HG02571 (cell line): ENCODE measurements around the gene ASAP3.
"Not testable (repeated sequence)": the region's sequence is repeated elsewhere in the genome, so short reads cannot be mapped to it uniquely, and the experiment has no call there.

Experiments used
- ATAC-seq: cut with Tn5 transposase; IDR thresholded peaks from one replicate; pipeline ENCODE4 v1.9.1; 2021; ENCODE audit warnings: mild to moderate bottlenecking, moderate library complexity; ENCODE audit not compliant: unreplicated experiment

The ASAP3 gene

GRCh38 chr1:23399229-23399628, 84.8 kb downstream of the ASAP3 start:
- no peak for ATAC-seq

GRCh38 chr1:23397908-23398307, 86.1 kb downstream of the ASAP3 start:
- ATAC-seq = no peak

GRCh38 chr1:23396380-23396779, 87.6 kb downstream of the ASAP3 start:
- ATAC-seq = no peak

GRCh38 chr1:23395849-23396248, 88.1 kb downstream of the ASAP3 start:
- no peak for ATAC-seq

- no peak for ATAC-seq
Observed at GRCh38 chr1:23395154-23395724, 88.7 kb downstream of the ASAP3 start.

GRCh38 chr1:23394684-23395083, 89.3 kb downstream of the ASAP3 start:
- ATAC-seq = no peak

GRCh38 chr1:23394181-23394580, 89.8 kb downstream of the ASAP3 start:
- no peak for ATAC-seq

GRCh38 chr1:23393706-23394105, 90.3 kb downstream of the ASAP3 start:
- no peak for ATAC-seq

- no peak for ATAC-seq
Observed at GRCh38 chr1:23392125-23392855, 91.7 kb downstream of the ASAP3 start.

- no peak for ATAC-seq
Observed at GRCh38 chr1:23389837-23390321, 94.1 kb downstream of the ASAP3 start.

GRCh38 chr1:23387494-23387893, 96.5 kb downstream of the ASAP3 start:
- ATAC-seq = no peak

- ATAC-seq = no peak
Observed at GRCh38 chr1:23385119-23385621, 98.8 kb downstream of the ASAP3 start.

GRCh38 chr1:23384312-23385058, 99.5 kb downstream of the ASAP3 start:
- ATAC-seq = no peak

- ATAC-seq = no peak
Observed at GRCh38 chr1:23383577-23384311, 100.2 kb downstream of the ASAP3 start.

- ATAC-seq = no peak
Observed at GRCh38 chr1:23381233-23381885, 102.6 kb downstream of the ASAP3 start.

GRCh38 chr1:23380719-23381118, 103.3 kb downstream of the ASAP3 start:
- ATAC-seq = no peak

GRCh38 chr1:23380236-23380635, 103.7 kb downstream of the ASAP3 start:
- ATAC-seq = not testable (repeated sequence)
